GM20000 (cell line): ENCODE measurements around the gene LY6G5B.

ENCODE experiments used
- DNase-seq: peaks from one replicate; pipeline ENCODE4 v3.0.0; 2012; ENCODE audit warnings: low spot score
- TF ChIP-seq, protein P1 (sequence below): IDR thresholded peaks from 2 replicates; pipeline ENCODE4 v1.5.1; 2012; ENCODE audit warnings: mild to moderate bottlenecking, control low read depth; ENCODE audit errors: extremely low read depth, missing control alignments

LY6G5B gene

DNA sequence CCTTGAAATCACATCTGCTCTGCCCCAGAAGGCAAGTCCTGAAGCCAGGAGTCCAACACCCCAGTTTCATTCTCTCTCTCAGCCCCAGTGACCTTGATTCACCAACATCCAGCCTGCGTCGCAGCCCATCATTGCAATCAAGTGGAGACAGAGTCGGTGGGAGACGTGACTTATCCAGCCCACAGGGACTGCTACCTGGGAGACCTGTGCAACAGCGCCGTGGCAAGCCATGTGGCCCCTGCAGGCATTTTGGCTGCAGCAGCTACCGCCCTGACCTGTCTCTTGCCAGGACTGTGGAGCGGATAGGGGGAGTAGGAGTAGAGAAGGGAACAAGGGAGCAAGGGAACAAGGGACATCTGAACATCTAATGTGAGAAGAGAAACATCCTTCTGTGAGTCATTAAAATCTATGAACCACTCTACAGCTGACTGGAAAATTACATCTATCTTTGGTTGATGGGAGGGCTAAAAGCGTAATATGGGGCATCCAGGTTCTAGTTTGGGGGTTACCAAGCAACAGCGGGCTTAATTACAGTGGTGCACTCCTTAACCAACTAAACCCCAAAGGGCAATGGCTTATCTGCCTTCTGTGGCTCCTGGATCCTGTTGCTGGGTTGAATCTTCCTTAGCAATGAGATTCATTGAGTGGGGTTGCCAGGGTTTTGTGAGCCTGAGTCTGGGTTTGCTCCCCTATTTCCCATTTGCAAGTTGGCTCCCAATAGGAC, 47.9 kb downstream of the LY6G5B start:
- TF ChIP-seq, protein P1, sequence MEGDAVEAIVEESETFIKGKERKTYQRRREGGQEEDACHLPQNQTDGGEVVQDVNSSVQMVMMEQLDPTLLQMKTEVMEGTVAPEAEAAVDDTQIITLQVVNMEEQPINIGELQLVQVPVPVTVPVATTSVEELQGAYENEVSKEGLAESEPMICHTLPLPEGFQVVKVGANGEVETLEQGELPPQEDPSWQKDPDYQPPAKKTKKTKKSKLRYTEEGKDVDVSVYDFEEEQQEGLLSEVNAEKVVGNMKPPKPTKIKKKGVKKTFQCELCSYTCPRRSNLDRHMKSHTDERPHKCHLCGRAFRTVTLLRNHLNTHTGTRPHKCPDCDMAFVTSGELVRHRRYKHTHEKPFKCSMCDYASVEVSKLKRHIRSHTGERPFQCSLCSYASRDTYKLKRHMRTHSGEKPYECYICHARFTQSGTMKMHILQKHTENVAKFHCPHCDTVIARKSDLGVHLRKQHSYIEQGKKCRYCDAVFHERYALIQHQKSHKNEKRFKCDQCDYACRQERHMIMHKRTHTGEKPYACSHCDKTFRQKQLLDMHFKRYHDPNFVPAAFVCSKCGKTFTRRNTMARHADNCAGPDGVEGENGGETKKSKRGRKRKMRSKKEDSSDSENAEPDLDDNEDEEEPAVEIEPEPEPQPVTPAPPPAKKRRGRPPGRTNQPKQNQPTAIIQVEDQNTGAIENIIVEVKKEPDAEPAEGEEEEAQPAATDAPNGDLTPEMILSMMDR: no peak
- DNase-seq: no peak

DNA sequence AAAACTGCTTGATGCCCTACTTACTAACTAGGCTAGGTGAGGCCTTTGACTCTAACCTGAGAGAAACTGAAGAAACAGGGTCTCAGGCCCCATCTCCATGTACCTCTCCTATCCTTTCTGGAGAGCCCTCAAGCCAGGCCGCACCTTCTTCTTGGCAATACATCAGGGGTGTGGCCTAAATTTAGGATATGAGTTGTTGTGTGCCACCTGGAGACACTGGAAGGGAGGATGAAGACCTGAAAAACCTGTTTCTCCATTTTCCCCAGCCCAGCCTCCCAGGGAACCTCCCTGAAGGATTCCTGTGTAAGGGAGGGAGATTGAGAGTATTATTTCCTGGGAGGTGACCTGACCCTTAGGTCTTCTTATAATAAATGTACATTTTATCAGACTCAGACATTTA, 48.5 kb downstream of the LY6G5B start:
- DNase-seq: no peak
- TF ChIP-seq, protein P1: no peak

DNA sequence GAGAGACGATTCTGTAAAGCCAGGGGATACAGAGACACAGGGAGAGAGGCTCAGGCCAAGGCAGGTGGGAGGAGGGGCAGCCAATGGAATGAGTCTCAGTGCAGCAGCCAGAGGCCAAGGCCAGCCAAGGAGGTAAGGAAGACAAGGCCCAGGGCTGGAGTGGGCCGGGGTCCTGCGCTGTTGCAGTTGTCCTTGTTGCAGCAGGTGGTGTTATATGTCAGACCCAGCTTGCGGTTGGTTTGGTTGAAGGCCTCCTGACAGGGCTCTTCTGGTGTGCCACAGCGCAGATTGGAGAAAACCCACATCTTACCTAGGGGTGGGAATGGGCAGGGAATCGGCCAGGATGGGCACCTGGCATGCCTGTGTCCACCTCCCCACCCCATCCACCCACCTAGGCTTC, 49.2 kb downstream of the LY6G5B start:
- TF ChIP-seq, protein P1: no peak
- DNase-seq: no peak

DNA sequence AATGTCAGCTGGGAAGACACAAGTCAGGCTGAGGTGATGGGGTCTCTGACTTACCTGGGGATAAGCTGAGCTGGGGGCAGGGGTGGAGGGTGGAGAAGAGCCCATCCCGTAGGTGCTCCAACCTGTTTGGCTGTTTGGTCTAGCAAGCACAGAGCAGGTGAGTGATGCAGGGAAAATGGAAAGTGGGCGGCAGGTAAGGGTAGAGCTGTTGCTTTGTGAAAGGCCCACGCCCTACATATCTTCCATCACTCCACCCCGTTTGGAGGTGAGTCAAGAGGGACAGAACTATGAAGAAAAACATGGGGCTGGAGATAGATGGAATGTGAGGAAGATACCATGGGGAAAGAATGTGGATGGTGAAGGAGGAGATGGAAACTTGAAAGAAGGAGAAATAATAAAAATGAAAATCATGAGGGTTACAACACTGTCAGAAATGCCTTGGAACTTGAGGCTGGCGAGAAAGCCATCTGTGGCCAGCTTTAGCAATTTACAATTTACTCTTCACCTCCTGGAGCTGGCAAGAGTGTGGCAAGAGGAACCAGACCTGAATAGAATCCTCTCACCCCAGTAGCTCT, 50.5 kb downstream of the LY6G5B start:
- TF ChIP-seq, protein P1: no peak
- DNase-seq: no peak

DNA sequence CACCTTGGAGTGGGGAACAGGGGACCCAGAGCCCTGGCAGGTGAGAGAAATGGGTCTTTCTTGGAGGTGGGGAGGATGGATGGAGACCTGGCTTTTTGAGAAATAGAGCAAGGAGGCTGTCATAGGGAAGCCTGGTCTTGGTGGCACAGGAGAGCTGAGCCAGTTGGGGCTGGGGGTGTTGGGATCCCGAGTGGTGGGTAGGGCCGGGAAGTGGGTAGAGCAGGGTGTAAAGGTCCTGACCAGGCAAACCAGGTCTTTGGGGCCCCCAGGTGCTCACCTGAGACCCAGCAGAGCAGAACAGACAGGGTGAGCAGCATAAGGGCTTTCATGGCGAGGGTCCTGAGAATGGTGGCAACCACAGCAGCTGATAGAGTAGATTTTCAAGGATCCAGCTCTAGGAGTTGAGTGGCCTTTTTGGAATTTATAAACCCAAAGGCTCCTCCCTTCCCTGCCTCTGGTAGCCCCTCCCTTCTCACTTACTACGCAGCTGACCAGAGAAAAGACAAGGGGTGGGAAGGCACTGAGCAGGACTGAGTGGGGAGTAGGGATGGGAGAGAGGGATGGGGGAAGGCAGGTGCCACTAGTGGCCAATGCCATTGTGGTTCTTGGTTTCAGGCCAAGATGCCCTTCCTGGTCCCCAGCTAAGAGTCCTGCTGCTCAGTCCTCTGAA, 51.7 kb downstream of the LY6G5B start, which contains the start of gene LY6G6C:
Gene LY6G6C, minus strand, starts transcription at position 396 of the 670 bp plus-strand sequence. Its CDS starts 67 bp downstream, at position 329.
- TF ChIP-seq, protein P1: no peak
- DNase-seq: no peak

DNA sequence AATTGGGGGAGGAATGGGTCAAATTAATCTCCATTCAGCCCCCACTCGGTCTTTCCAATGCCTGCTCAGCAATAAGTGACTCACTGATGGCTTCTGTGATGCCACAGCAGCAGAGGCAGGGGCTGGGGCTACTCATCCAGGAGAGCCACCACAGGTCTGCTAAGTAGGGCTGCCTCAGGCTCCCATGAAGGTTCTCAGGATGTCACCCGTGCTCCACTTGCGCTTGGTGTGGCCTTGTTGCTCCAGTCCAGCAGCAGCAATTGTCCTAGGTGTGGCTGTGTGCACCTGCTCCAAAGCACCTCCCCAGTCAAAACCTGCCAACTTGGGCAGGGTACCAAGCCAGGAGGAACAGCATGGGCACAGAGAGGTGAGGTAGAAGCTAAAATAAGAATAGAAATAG, 52.4 kb downstream of the LY6G5B start:
- TF ChIP-seq, protein P1: no peak
- no peak for DNase-seq
